NCI-H524 (cell line): ENCODE measurements around the gene USH1C.

ENCODE experiments used
- DNase-seq, 2 experiments: peaks; one replicate each; lab custom pipeline; 2025; lab: John Stamatoyannopoulos, UW

USH1C gene

GRCh38 chr11:17472467-17472866 lies 71.7 kb downstream of the USH1C start:
- DNase-seq: peak; percentile 29 to 55

GRCh38 chr11:17471501-17471900 lies 72.7 kb downstream of the USH1C start:
- DNase-seq: no peak

GRCh38 chr11:17469998-17470397 lies 74.2 kb downstream of the USH1C start:
- DNase-seq: no peak

- no peak for DNase-seq
These were observed 76.1 kb downstream of the USH1C start for GRCh38 chr11:17468122-17468521.

- DNase-seq: no peak
These were observed 80.6 kb downstream of the USH1C start for GRCh38 chr11:17463546-17464174.

GRCh38 chr11:17462940-17463339 lies 81.3 kb downstream of the USH1C start:
- no peak for DNase-seq

- no peak for DNase-seq
These were observed 83.8 kb downstream of the USH1C start for GRCh38 chr11:17460406-17460805.

GRCh38 chr11:17459236-17459896 lies 84.8 kb downstream of the USH1C start:
- no peak for DNase-seq

- no peak for DNase-seq
These were observed 85.9 kb downstream of the USH1C start for GRCh38 chr11:17458268-17458667.

GRCh38 chr11:17457396-17458173 lies 86.6 kb downstream of the USH1C start:
- DNase-seq: peak; percentile 11 to 37

- no peak for DNase-seq
These were observed 91.5 kb downstream of the USH1C start for GRCh38 chr11:17452668-17453067.

- DNase-seq: peak; percentile 88 to 93
These were observed 95.1 kb downstream of the USH1C start for GRCh38 chr11:17449158-17449557.

GRCh38 chr11:17446482-17446881 lies 97.7 kb downstream of the USH1C start:
- no peak for DNase-seq

- no peak for DNase-seq
These were observed 98.9 kb downstream of the USH1C start for GRCh38 chr11:17445240-17445795.

GRCh38 chr11:17443926-17444690 lies 100.1 kb downstream of the USH1C start:
- peak; percentile 97 to 99 for DNase-seq
